Measurements from ENCODE around the gene TMPRSS9.

GRCh38 chr19:2358548-2359173 is 1.4 kb upstream of the TMPRSS9 start:
- TF ChIP-seq CTCF (IDR thresholded peaks at IDR 0.05; ENCODE audit: low read depth, low read length) (no peak), EZH2phosphoT487 (IDR thresholded peaks at IDR 0.05; ENCODE audit: low read depth) (no peak)

Measured in OCI-LY3 (cell line).